ENCODE results near the gene ICAM1. TPM values are rescaled to one million over a fixed set of nuclear protein-coding genes. Genes with fewer than 3 reads are reported as not detected.

ICAM1 gene
- total RNA-seq, 1 experiment from 2014 or later, result 136 TPM

DNA sequence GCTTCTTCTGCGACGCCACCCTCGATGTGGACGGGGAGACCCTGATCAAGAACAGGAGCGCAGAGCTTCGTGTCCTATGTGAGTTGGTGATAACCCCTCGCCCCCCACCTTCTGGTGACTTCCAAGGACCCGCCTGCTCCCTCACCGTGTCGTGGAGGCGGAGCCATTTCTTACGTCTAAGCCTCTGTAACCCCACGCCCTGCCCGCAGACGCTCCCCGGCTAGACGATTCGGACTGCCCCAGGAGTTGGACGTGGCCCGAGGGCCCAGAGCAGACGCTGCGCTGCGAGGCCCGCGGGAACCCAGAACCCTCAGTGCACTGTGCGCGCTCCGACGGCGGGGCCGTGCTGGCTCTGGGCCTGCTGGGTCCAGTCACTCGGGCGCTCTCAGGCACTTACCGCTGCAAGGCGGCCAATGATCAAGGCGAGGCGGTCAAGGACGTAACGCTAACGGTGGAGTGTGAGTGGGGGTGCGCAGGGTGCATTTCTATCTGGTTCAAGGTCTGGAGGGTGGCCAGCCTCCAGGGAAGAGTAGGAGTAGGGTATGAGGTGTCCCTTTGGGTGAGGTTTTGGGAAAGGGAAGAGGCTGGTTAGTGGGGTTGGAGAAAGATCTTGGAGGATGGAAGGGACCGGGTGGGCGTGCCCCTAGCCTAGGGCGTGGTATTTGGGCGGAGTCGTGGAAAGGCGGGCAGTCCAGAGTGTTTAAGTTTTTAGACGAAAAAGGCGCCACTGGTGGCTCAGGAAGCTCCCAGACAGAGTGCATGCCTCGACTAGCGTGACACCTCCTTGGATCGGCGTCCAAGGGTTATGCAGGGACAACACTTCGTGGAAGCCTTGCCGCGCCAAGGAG is 22.1 kb downstream of the ICAM1 start:
- intact Hi-C loops (cut with micrococcal nuclease; ENCODE audit: unreplicated experiment) (no loop called here), in situ Hi-C loops (cut with HindIII; ENCODE audit: low pct_unique_long_range_greater_than_20kb, low sequenced_read_pairs) (no loop called here)
- no peaks in the 10 kb centered on the region for H3K27me3 ChIP-seq (ENCODE audit: control insufficient read depth, insufficient read depth, low read length)
- POLR2A ChIA-PET, result no interaction called here
- DNase-seq (ENCODE audit: low read depth, low spot score) (no peak), ATAC-seq (no peak)
- TSS peak; percentile 61 for BruUV-seq (replicated peaks)
- CTCF ChIA-PET, result no interaction called here
- TF ChIP-seq, protein P1, sequence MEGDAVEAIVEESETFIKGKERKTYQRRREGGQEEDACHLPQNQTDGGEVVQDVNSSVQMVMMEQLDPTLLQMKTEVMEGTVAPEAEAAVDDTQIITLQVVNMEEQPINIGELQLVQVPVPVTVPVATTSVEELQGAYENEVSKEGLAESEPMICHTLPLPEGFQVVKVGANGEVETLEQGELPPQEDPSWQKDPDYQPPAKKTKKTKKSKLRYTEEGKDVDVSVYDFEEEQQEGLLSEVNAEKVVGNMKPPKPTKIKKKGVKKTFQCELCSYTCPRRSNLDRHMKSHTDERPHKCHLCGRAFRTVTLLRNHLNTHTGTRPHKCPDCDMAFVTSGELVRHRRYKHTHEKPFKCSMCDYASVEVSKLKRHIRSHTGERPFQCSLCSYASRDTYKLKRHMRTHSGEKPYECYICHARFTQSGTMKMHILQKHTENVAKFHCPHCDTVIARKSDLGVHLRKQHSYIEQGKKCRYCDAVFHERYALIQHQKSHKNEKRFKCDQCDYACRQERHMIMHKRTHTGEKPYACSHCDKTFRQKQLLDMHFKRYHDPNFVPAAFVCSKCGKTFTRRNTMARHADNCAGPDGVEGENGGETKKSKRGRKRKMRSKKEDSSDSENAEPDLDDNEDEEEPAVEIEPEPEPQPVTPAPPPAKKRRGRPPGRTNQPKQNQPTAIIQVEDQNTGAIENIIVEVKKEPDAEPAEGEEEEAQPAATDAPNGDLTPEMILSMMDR (IDR thresholded peaks at IDR 0.05), result no peak
- TF ChIP-seq TCF7L2 (IDR thresholded peaks at IDR 0.05; ENCODE audit: low read depth, low read length), result no peak
- no peak for TF ChIP-seq SIN3A (IDR thresholded peaks at IDR 0.05; ENCODE audit: borderline replicate concordance, insufficient read depth, low read depth, low read length)
- TF ChIP-seq, protein P2, sequence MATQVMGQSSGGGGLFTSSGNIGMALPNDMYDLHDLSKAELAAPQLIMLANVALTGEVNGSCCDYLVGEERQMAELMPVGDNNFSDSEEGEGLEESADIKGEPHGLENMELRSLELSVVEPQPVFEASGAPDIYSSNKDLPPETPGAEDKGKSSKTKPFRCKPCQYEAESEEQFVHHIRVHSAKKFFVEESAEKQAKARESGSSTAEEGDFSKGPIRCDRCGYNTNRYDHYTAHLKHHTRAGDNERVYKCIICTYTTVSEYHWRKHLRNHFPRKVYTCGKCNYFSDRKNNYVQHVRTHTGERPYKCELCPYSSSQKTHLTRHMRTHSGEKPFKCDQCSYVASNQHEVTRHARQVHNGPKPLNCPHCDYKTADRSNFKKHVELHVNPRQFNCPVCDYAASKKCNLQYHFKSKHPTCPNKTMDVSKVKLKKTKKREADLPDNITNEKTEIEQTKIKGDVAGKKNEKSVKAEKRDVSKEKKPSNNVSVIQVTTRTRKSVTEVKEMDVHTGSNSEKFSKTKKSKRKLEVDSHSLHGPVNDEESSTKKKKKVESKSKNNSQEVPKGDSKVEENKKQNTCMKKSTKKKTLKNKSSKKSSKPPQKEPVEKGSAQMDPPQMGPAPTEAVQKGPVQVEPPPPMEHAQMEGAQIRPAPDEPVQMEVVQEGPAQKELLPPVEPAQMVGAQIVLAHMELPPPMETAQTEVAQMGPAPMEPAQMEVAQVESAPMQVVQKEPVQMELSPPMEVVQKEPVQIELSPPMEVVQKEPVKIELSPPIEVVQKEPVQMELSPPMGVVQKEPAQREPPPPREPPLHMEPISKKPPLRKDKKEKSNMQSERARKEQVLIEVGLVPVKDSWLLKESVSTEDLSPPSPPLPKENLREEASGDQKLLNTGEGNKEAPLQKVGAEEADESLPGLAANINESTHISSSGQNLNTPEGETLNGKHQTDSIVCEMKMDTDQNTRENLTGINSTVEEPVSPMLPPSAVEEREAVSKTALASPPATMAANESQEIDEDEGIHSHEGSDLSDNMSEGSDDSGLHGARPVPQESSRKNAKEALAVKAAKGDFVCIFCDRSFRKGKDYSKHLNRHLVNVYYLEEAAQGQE (IDR thresholded peaks at IDR 0.05; ENCODE audit: insufficient read depth in 1 of 2, low read depth in 2 of 2, low read length in 1 of 2), result no peak
- H3K4me3 ChIP-seq (ENCODE audit: low read depth in 2 of 2, low read length in 2 of 2), result peak overlapping the region; percentile 53 to 79
- no peaks in the 10 kb centered on the region for H3K4me1 ChIP-seq (ENCODE audit: control insufficient read depth, insufficient read depth, low read length)
- peak overlapping the region; percentile 39; the same call in 1 of the 2 replicates for H3K27ac ChIP-seq (ENCODE audit: low read length)
- H3K36me3 ChIP-seq (ENCODE audit: control insufficient read depth, insufficient read depth, low read length), result no peaks in the 10 kb centered on the region
- no peaks in the 10 kb centered on the region for H3K9me3 ChIP-seq (ENCODE audit: control insufficient read depth, insufficient read depth, low read depth, low read length)

DNA sequence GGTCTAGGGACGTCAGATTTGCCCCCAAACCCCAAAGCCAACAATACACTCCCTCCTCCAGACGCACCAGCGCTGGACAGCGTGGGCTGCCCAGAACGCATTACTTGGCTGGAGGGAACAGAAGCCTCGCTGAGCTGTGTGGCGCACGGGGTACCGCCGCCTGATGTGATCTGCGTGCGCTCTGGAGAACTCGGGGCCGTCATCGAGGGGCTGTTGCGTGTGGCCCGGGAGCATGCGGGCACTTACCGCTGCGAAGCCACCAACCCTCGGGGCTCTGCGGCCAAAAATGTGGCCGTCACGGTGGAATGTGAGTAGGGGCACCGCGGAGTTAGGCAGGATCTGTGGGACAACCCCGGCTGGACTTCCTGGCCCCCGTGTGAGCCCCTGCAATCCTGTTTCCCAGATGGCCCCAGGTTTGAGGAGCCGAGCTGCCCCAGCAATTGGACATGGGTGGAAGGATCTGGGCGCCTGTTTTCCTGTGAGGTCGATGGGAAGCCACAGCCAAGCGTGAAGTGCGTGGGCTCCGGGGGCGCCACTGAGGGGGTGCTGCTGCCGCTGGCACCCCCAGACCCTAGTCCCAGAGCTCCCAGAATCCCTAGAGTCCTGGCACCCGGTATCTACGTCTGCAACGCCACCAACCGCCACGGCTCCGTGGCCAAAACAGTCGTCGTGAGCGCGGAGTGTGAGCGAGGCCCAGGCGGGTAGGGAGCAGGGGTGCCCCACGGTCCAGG is 22.9 kb downstream of the ICAM1 start:
- DNase-seq (ENCODE audit: low read depth, low spot score) (no peak), ATAC-seq (no peak)
- no peaks in the 10 kb centered on the region for H3K9me3 ChIP-seq (ENCODE audit: control insufficient read depth, insufficient read depth, low read depth, low read length)
- TF ChIP-seq, protein P1 (IDR thresholded peaks at IDR 0.05), result no peak
- TF ChIP-seq TCF7L2 (IDR thresholded peaks at IDR 0.05; ENCODE audit: low read depth, low read length) (no peak), POLR2AphosphoS5 (IDR thresholded peaks at IDR 0.05; ENCODE audit: low read depth, low read length) (no peak), SIN3A (IDR thresholded peaks at IDR 0.05; ENCODE audit: borderline replicate concordance, insufficient read depth, low read depth, low read length) (no peak)
- TF ChIP-seq, protein P2 (IDR thresholded peaks at IDR 0.05; ENCODE audit: insufficient read depth in 1 of 2, low read depth in 2 of 2, low read length in 1 of 2), result no peak
- intact Hi-C loops (cut with micrococcal nuclease; ENCODE audit: unreplicated experiment) (no loop called here), in situ Hi-C loops (cut with HindIII; ENCODE audit: low pct_unique_long_range_greater_than_20kb, low sequenced_read_pairs) (no loop called here)
- ChIA-PET POLR2A (no interaction called here), CTCF (no interaction called here)
- H3K4me1 ChIP-seq (ENCODE audit: control insufficient read depth, insufficient read depth, low read length), result no peaks in the 10 kb centered on the region
- no TSS peak for BruUV-seq (replicated peaks)
- no peaks in the 10 kb centered on the region for H3K27me3 ChIP-seq (ENCODE audit: control insufficient read depth, insufficient read depth, low read length)
- no peak overlapping the region for H3K4me3 ChIP-seq (ENCODE audit: low read depth in 2 of 2, low read length in 2 of 2)
- H3K27ac ChIP-seq (ENCODE audit: low read length), result no peak overlapping the region
- no peaks in the 10 kb centered on the region for H3K36me3 ChIP-seq (ENCODE audit: control insufficient read depth, insufficient read depth, low read length)

Measured in Panc1 (cell line).